ENCODE data around the gene EBPL.
A peak's percentile ranks its signal among the peaks of the same experiment; 100 is the strongest.

EBPL gene

GRCh38 chr13:49670828-49671227 is 20.5 kb downstream of the EBPL start:
- no peak for DNase-seq

GRCh38 chr13:49669735-49670309 is 21.5 kb downstream of the EBPL start:
- DNase-seq = peak; percentile 46

- DNase-seq = no peak
Measured at GRCh38 chr13:49667773-49668172, 23.5 kb downstream of the EBPL start.

- no peak for DNase-seq
Measured at GRCh38 chr13:49664606-49665005, 26.7 kb downstream of the EBPL start.

- DNase-seq = no peak
Measured at GRCh38 chr13:49657241-49657641, 34.0 kb downstream of the EBPL start.

- no peak for DNase-seq
Measured at GRCh38 chr13:49655906-49656305, 35.4 kb downstream of the EBPL start.

- DNase-seq = no peak
Measured at GRCh38 chr13:49654011-49654410, 37.3 kb downstream of the EBPL start.

GRCh38 chr13:49653478-49653877 is 37.8 kb downstream of the EBPL start:
- DNase-seq = no peak

GRCh38 chr13:49652355-49653305 is 38.7 kb downstream of the EBPL start:
- DNase-seq = no peak

- DNase-seq = no peak
Measured at GRCh38 chr13:49651570-49652354, 39.5 kb downstream of the EBPL start.

GRCh38 chr13:49649963-49650312 is 41.3 kb downstream of the EBPL start:
- no peak for DNase-seq

GRCh38 chr13:49649244-49649962 is 41.9 kb downstream of the EBPL start:
- no peak for DNase-seq

GRCh38 chr13:49646688-49647087 is 44.6 kb downstream of the EBPL start:
- no peak for DNase-seq

GRCh38 chr13:49645451-49645850 is 45.8 kb downstream of the EBPL start:
- DNase-seq = no peak

- no peak for DNase-seq
Measured at GRCh38 chr13:49643035-49643646, 48.1 kb downstream of the EBPL start.

GRCh38 chr13:49641801-49642291 is 49.4 kb downstream of the EBPL start:
- DNase-seq = no peak

GRCh38 chr13:49638744-49639072 is 52.6 kb downstream of the EBPL start:
- DNase-seq = no peak

GRCh38 chr13:49638030-49638743 is 53.1 kb downstream of the EBPL start:
- DNase-seq = peak; percentile 49

- no peak for DNase-seq
Measured at GRCh38 chr13:49636705-49637104, 54.6 kb downstream of the EBPL start.

- no peak for DNase-seq
Measured at GRCh38 chr13:49635599-49636433, 55.5 kb downstream of the EBPL start.

- no peak for DNase-seq
Measured at GRCh38 chr13:49633710-49634109, 57.6 kb downstream of the EBPL start.

Data from NCI-H2029 (cell line).